Fibroblast of skin of left biceps (primary cell): ENCODE measurements around the gene PSMG4.

Experiments used
- DNase-seq, 2 experiments: peaks; one replicate each; pipeline ENCODE4 v3.0.0-alpha.2; 2013; ENCODE audit warnings: low read depth in 2 of 2

The PSMG4 gene, protein sequence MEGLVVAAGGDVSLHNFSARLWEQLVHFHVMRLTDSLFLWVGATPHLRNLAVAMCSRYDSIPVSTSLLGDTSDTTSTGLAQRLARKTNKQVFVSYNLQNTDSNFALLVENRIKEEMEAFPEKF

DNA sequence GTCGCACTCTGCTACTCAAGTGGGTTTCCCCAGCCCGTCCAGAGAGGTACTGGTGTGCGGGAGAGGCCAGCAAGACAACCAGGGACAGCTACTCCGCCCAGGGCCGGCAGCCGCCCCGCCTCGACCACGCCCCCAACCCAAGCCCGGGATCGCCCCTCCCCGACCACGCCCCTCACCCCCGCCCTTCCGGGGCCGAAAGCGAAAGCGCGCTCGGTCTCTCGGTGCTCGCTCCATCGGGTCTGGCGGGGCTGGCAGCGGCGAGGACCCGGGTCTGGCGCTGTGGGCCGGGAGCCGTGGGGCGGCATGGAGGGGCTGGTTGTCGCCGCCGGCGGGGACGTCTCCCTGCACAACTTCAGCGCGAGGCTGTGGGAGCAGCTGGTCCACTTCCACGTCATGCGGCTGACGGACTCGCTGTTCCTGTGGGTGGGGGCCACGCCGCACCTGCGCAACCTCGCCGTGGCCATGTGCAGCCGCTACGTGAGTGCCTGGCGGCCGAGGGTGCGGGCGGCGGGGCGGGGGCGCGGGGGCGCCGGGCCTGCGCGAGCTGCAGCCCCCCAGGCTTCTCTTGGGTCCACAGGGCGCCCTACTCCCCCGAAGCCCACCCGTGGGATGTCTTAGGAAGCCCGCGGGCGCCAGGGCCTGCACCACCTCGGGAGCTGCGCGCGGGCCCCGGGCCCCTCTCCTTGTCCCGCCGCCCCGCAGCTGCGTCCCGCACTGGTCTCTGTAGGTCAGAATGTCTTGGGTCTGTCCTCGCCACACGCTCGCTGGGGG, at the start of gene PSMG4:
Gene PSMG4 (plus strand): TSS at position 228 of the 771 bp plus-strand sequence. CDS start 76 bp downstream, at position 304.
- peak; percentile 55 to 57 for DNase-seq

DNA sequence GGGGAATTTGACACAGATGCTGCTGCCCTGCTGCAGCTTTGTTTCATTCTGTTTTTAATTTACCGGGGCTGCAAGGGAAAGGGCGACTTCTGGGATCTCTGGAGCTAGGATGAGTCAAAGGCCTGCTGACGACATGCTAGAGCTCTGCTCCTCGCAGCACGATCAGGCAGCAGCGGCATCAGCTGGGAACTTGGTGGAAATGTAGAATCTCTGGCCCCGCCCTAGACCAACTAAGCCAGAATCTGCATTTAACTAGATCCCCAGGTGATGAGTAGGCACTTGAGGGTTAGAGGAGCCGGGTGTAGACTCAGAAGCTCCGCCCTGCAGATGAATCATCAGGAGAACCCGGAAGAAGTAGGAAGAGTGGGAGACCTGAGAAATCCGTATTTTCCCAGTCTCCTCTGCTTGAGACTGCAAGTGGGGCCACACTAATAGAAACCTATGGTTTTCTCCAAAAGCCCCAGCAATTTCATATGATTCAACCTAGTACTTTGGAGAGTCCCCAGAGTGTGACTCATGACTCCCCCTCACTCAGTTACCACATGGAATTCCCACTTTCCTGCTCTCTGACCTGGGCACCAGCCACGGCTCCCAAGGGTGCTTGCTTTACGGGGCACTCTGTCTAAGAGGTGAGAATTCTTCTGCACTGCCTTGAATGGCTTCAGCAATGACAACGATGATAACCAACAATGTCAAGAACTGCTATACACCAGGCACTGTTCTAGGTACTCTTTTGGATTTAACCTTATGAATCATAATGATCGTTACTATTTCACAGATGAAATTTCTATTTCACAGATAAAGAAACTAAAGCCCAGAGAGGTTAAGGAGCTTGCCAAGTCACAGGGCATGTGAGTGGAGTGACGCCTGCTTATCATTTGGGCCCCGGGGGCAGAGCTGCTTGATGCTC, 49.4 kb upstream of the PSMG4 start:
- peak; percentile 88 to 89 for DNase-seq

DNA sequence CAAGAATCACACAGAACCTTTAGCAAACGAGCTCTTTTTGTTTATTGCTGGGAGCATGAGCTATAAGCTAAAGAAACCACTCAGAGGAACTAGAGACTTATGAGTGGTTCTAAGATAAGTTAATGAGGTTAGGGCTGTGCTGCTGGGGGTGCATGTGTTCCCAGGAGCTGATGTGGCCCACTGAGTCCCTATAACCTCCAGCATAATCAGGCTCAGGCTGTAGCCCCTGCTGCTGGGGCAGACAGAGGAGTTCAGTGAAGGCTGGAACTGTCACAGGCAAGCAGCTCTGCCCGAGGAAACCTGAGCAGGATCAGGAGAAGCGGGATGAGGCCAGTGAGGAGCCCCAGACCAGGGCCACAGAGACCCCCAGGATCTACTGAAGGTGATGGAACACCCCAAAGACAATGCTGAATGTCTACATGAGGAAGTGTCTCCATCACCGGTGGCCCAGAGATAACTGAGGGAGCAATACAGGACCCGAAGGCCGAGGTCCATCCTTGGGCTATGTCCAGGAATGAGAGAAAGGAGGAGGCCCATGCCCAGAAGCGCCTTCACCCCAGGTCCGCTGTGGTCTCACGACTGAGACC, 48.6 kb upstream of the PSMG4 start:
- no peak for DNase-seq

DNA sequence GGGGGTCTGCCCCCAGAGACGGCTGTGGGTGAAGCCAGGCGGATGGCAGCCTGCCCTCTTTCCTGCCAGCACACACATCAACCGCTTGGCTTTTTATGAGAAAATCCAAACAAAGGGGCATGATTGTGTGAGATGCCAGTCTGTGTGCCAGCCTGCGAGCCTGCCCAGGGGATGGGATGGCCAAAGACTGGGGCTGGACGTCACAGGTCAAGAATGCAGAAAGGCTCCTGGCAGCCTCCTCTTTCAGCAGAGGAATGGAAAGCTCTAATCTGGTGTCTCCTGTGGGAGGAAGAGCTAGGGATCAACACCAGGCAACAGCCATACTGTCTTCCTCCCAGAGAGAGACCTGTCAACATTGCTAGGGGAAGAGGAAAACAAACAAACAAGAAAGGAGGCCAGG, 47.1 kb upstream of the PSMG4 start:
- no peak for DNase-seq

DNA sequence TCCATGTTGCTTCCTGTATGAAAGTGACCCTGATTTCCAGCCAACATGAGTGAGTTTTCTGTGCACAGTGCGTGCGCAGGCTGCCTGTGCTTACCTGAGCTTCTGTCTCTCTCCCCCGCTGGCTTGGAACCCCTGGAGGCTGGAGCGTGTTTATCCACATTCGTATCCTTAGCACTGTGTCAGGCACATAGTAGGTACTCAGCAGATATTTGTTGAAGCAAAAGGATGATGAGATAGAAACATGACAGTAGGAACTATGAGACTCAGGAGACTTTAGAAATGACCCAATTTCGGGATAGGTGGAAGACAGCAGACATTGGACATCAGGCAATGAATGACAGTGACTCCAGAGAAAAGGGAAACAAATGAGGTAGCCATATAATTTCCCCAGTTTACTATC, 46.5 kb upstream of the PSMG4 start:
- DNase-seq = no peak

DNA sequence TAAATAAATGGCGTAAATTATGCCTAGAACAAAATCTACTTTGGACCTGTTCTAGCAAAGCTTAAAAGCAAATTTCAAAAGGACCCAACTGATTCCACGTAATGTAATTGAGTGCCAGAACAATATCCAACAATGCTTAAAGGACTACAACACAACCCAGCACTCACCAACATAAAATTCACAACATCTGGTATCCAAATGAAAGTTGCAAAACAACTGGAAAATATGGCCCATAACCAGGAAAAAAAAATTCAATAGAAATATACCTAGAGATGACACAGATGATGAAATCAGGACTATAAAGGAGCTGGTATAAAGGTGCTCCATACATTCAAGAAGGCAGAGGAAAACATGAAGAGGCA, 45.4 kb upstream of the PSMG4 start:
- no peak for DNase-seq

DNA sequence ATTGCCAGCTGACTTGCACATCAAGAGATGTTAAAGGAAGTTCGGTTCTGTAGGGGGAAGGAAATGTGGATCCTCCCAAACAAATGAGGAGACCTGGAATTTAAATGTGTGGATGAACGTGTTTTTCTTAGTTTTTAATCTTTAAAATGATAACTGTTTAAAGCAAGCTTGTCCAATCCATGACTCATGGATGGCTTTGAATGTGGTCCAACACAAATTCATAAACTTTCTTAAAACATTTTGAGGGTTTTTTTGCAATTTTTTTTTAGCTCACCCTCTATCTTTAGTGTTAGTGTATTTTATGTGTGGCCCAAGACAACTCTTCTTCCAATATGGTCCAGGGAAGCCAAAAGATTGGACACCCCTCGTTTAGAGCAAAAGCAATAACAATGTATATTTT, 43.8 kb upstream of the PSMG4 start:
- no peak for DNase-seq

DNA sequence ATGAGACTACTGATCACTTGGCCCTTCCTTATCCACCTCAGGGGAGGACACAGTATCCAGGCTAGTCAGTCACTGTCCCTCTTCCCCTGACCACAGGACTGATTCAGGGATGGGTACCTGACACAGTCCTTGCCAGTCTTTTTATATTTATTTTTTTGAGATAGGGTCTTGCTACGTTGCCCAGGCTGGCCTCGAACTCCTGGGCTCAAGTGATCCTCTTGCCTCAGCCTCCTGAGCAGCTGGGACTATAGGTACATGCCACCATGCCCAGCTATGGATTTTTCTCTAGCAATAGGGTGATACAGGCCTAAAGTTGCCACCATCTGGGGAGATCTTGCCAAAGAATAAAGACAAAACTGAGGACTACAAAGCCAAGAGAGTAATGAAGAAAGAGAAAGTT, 41.5 kb upstream of the PSMG4 start:
- DNase-seq = no peak

DNA sequence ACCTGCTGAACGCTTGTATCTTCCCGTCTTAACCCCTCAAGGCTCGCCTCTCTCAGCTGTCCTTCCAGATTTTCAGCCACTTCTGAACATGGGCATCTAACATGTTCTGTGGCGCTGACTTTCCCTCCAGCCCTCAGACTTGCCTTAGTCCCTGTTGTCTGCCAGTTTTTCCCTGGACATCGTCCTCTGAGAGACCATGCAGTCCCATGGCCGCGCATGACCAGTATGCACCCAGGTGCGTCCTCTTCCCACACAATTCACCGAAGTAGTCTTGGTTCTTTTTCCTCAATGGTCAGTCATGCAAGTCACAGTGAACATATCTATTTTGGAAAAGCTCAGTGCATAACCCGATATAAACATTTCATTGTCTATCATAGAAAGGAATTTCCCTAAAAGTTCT, 40.5 kb upstream of the PSMG4 start:
- no peak for DNase-seq

DNA sequence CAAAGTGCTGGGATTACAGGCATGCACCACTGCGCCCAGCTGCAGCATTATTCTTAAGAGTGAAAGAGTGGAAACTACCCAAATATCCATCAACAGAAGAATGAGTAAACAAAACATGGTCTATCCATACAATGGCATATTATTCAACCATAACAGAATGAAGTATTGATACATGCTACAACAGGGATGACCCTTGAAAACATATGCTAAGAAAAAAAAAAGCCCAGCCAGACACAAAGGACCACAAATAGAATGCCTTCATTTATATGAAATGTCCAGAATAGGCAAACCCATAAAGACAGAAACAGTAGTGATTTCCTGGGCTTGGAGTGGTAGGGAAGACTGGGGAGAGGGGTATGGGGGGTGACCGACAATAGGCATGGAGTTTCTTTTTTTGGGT, 38.4 kb upstream of the PSMG4 start:
- DNase-seq = no peak

DNA sequence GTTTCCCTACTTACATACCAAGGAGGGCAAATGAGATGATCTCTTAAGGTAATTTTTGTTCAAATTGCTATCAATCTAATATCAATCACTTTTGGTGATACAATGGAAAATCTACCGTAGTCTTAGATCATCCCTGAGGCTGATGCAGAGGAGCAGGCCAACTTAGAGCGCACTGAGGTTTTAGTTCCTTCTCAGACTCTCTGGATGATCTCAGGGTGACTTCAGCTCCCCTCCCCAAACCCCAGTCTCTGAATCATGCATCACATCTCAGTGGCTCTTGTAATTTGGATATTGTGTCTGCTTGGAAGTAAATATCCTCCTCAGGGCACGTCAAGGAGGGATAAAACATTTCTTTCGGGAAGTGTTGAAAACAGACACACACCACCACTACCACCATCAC, 37.2 kb upstream of the PSMG4 start:
- no peak for DNase-seq

DNA sequence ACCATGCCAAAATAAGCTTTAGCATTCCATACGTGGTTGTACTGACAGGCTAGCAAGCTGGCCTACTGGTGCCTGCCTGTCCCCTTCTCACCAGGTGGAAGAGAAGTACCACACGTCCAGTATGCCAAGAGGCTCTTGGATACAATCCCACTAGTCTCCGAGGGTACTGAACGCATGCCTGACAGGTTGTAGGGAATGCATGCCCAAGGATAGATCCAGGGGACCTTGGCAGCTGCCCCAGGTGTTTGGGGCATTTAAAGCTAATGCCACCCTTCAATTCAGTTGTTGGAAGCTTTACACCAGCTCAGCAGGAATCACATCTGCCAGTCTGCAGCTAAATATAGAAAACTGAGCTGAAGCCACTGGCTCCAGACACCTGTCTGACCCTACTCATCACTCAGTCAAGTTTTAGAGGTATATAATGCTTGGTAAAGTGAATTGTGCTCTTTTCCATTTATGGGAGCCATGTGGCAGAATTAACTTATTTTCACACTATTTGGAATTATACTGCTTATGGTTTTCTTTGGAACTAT, 36.2 kb upstream of the PSMG4 start:
- DNase-seq = no peak

DNA sequence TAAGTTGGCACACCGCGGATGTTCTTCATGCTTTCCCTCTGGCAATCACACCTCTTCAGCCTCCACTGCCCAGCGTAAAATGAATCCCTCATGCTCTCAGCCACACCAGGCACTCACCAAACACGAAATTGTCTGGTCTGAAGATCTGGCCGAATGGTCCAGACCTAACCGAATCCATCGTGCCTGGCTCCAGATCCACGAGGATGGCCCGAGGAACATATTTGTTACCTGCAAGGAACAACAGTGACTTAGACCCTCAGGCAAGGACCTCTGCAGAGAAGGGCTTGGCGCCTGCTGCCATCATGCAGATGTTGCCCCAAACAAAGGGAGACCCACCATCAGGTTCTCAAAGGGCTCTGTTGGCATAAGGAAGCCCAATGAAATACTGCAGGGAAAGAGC, 32.7 kb upstream of the PSMG4 start:
- no peak for DNase-seq

DNA sequence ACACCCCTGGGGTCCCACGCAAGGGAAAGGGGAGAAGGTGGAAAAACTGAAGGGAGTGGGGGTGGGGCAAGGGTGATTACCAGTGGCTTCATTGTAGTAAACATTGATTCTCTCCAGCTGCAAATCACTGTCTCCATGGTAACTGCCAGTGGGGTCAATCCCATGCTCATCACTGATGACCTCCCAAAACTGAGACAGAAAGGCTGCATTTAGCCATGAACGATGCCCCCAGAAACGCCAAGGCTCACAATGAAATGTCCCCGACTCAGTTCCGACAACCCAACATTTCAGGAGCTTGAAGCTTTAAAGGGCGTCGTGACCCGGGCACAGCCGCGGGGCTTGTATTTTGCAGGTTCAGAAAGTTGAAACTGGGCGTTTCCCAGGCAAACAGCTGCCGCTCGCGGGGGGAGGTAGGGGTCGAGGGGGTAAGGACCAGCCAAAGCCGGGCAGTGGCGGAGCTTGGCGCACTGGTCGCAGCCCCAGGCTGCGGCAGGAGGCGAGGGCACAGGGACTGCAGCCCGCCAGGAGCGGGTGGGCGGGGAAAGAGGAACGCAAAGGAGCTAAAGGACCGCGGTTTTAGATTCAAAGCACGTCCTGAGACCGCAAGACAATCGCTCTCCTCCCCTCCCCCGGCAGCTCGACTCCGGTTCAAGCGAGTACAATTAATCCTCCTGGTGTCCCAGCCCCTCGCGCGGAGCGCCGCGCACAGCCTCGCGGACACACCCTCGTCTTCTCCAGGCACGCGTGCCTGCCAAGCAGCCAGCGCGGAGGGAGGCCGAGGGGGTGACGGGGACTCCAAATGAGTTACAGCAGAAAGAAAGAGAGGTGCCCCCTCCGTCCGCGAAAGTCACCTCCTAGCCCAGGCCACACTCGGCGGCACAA, 32.0 kb upstream of the PSMG4 start:
- DNase-seq = no peak

DNA sequence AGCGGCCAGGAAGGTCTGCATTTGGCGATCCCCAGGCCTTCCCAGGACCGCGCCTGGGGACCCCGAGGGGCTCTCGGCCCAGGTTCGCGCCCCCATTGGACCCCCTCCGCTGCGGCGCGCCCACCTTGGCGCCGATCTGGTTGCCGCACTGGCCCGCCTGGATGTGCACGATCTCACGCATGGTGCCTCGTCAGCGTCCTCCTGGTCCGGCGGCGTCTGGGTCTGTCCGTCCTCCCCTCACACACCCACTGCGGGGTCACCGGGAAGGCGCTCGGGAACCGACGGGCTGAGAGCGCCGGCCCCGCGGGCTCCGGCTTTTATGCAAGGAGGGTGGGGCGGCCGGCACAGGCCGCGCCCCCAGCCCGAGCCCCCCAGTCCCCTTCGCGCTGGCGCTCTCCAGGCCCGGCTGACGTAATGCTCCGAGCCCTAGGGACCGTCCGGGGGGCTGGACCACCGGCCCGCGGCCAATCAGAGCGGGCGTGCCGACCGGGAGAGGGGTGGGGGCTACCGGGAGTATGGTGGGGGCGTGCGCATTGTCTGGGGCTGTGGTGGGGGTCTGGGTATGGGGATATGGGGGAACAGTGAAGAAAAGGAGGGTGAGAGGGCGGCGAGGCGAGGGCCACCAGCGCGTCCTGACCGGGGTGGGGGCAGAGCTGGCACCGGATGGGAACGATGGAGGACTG, 31.2 kb upstream of the PSMG4 start, which contains the start of gene TUBB2B:
Gene TUBB2B (minus strand): TSS at position 291 of the 683 bp plus-strand sequence. CDS start 110 bp downstream, at position 181.
- peak in 1 of 2 experiments; percentile 42 for DNase-seq

DNA sequence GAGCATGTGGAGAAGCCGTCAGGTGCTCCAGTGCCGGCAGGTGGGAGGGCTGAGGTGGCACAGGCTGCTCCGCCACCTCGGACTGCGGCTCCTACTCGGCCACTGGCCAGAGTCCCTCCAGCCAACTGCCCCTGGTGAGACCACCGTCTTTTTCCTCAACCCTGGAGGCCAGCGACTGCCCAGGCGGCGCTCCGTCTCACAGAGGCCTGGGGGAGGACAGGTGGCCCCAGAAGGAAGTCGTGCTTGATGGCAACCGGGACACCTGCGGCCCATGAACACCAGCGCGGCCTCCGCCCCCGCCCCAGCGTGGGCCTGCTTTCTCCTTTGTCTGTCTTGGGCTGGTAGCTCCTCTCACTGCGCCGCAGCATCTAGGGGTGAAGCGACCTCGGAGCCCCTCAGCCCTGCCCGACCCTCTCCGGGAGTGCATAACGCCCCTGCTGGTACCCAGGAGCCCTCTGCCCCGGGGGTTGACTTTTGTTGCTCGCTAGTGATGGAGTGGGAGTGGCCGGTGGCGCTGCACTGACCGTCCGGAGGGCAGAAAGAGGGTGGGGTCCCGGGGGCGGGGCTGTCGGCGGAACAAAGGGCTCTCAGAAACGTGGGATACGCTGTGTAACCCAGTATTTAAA, 30.6 kb upstream of the PSMG4 start:
- no peak for DNase-seq

DNA sequence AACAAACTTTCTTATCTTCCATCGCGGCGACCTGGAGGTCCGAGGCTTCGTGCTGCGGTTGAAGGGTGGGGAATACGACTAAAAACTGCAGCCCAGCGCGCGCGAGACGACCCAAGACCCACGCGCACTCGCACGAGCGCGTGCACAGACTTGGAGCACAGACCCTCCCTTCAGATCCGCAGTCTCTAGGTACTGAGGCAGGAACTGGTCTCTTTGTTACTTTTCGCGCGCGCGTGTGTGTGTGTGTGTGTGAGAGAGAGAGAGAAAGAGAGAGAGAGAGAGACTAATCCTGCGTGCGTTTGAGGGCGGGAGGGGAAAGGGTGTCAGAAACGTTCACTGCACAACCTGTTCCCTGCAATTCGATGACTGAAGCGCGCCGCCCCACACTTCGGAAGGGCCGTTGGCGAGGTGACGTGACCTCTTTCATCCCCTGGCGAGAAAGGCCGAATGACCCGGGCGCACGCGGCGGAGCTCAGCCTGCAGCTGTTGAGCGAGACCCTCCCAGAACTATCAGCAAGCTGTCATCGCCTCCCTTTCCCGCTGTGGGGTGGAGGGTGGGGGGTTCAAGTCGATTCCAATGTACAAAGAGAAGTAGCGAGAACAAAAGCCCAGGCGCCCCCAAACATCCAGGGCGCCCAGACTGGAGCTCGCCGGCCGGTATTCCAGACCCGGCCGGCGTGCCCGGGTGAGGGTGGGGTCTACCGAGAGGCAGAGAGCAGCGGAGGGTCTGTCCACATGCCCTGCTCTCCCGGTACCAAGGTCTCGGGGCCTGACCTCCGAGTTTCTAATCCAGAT, 29.8 kb upstream of the PSMG4 start:
- no peak for DNase-seq

DNA sequence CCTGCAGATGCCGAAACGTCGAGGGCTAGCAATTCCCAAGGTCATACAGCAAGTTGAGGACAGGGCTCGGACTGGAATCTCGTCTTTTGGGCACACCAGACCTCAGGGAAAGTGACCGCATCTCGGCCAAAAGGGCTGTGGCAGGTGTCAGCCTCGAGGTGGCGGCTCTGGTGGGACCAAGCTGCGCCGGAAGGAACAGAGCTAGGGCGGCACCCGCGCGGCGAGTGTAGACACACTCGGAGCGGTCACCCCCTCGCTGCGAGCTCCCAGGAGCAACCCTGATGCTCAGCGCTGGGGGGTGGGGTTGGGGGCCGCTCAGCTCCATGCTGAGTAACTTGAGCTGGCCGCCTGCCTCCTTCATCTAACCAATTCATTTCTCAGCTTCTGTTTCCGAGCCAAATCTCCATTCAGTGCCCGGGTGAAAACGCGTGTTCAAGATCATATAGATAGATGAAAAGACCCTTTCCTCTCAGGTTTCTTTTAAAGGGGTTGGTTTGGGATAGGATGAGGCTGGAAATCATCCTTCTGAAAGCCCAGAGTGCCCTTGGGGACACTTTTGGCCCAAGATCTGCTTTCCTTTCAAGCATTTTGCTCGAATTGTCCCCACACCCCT, 29.1 kb upstream of the PSMG4 start:
- no peak for DNase-seq
